Rectal smooth muscle tissue (tissue), 1 donor: Measurements from ENCODE around the gene NAXD.
A peak's percentile ranks its signal among the peaks of the same experiment; 100 is the strongest.
"Not testable (repeated sequence)": the region's sequence is repeated elsewhere in the genome, so short reads cannot be mapped to it uniquely, and the experiment has no call there.

Experiments used
- H3K27ac ChIP-seq: one replicate; pipeline ENCODE4 v1.7.0; 2013; ENCODE audit warnings: low read depth, low read length, inconsistent platforms
- H3K27me3 ChIP-seq: one replicate; pipeline ENCODE4 v1.7.0; 2013; ENCODE audit warnings: low read length; ENCODE audit not compliant: control insufficient read depth, insufficient read depth
- H3K36me3 ChIP-seq: one replicate; pipeline ENCODE4 v1.7.0; 2013; ENCODE audit warnings: low read length; ENCODE audit not compliant: control insufficient read depth, insufficient read depth
- H3K4me1 ChIP-seq: one replicate; pipeline ENCODE4 v1.7.0; 2013; ENCODE audit warnings: low read length; ENCODE audit not compliant: control insufficient read depth, insufficient read depth
- H3K4me3 ChIP-seq: one replicate; pipeline ENCODE4 v1.7.0; 2013; ENCODE audit warnings: low read length
- H3K9ac ChIP-seq: one replicate; pipeline ENCODE4 v1.7.0; 2013; ENCODE audit warnings: low read length

NAXD gene

DNA sequence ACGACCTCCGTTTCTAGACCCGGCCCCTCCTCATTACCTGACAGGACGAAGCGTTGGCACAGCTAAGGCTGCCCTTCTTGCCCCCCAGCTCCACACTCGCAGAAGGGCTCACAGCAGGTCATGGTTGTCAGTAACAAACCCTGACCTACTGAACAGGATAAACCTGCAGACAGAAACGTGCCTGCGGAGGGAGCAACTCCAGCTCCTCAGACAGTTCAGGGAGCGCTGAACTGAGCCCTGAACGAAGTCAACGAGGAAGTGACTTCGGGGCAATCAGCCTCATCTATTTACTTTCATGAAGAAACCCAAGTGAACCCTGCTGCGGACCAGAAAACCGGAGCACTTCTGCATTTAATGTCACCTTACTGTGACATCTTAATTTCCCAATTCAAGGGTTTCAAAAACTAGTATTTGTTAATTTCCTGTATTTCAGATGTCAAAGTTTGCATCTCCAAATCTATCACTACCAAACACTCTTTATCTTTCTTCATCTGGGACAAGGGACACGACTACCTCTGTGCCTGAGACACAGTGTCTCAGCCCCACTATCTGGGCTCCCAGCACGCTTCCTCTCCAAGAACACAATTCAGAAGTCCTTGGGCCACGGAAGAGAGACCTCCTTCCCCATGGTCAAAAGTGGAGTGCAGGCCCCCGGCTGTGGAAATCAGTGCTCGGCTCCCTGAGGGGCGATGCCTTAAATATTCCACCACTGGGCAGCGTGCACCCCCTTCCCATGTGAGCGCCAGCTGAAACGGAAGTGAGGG lies 50.3 kb downstream of the NAXD start:
- H3K27ac ChIP-seq: no peak overlapping the region
- H3K4me3 ChIP-seq: no peak overlapping the region
- peaks cover 11% of the 10 kb centered on the region for H3K36me3 ChIP-seq
- H3K27me3 ChIP-seq: no peaks in the 10 kb centered on the region
- H3K4me1 ChIP-seq: no peaks in the 10 kb centered on the region
- H3K9ac ChIP-seq: no peak overlapping the region

DNA sequence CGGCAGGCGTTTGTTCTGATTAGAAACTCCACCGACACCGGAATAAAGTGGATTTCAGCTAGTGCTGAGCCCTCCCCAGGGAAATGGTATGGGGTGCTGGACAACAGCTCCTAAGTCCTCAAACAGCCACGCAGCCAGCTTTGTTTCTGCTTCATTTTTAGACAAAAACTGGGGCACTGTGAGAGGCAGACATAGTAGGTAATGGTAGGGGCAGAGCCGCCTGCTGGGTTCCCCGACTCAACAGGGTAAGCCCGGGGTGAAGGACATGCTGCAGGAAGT lies 50.8 kb downstream of the NAXD start:
- Histone ChIP-seq H3K9ac (no peak overlapping the region), H3K4me1 (no peaks in the 10 kb centered on the region), H3K27me3 (no peaks in the 10 kb centered on the region), H3K4me3 (no peak overlapping the region), H3K36me3 (peaks cover 11% of the 10 kb centered on the region), H3K27ac (no peak overlapping the region)

DNA sequence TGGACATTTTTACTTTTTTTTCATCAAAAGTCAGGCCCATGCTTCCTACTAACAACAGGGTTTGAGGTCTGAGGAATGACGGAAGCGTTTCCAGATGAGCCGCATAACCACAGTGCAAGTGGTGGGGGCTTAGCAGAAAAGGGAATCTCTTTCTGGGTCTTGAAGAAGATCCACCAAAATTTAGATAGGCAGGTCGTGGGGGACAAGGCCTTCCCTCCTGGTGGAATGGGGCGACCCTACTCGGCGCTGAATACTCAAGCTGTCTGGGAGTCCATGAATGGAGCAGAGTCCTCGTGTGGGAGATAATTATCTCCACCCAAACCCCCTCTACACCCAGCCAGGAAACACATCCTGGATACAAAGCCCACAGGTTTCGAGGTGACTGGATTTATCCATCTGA lies 53.7 kb downstream of the NAXD start:
- Histone ChIP-seq H3K9ac (no peak overlapping the region), H3K27ac (no peak overlapping the region), H3K36me3 (peaks cover 8% of the 10 kb centered on the region), H3K27me3 (no peaks in the 10 kb centered on the region), H3K4me3 (no peak overlapping the region), H3K4me1 (no peaks in the 10 kb centered on the region)

DNA sequence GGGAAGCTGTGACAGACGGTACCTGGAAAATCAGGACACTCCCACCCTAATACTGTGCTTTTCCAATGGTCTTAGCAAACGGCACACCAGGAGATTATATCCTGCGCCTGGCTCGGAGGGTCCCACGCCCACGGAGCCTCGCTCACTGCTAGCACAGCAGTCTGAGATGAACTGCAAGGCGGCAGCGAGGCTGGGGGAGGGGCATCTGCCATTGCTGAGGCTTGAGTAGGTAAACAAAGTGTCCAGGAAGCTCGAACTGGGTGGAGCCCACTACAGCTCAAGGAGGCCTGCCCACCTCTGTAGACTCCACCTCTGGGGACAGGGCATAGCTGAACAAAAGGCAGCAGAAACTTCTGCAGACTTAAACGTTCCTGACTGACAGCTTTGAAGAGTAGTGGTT lies 54.5 kb downstream of the NAXD start:
- not testable (repeated sequence) for H3K4me3 ChIP-seq, H3K27me3 ChIP-seq, H3K27ac ChIP-seq, H3K36me3 ChIP-seq, H3K4me1 ChIP-seq, H3K9ac ChIP-seq

DNA sequence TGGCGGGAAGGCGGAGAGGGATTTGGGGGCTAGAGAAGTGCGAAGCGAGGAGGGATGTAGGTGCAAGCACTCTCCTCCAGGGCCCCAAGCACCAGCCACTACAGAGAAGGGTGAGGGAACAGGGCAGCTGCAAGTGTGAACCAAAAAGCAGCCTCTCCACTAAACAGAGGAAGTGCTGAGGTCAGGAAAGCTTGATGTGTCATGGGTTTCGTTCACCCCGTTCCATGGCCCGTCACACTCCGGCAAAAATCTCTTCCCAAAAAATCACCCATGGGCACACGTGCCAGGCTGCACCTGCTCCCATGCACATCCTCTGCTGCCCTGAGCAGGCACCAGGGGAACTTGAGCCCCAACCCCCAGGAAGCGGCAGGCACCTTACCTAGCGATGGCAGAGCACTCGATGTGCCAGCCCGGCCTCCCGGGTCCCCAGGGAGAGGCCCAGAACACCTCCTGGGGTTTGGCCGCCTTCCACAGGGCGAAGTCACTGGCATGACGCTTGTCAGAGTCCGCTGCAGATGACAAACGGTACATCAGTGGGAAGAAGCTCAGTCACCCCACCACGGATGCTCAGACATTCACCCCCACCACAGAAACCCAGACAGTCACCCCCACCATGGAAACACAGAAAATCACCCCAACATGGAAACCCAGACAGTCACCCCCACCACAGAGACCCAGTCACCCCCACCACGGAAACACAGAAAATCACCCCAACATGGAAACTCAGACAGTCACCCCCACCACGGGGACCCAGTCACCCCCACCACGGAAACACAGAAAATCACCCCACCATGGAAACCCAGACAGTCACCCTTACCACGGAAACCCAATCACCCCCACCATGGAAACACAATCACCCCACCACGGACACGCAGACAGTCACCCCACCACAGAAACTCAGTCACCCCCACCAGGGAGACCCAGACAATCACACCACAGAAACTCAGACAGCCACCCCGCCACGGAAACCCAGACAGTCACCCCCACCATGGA lies 61.5 kb downstream of the NAXD start:
- Histone ChIP-seq H3K27ac (no peak overlapping the region), H3K36me3 (peaks cover 29% of the 10 kb centered on the region), H3K27me3 (no peaks in the 10 kb centered on the region), H3K4me1 (no peaks in the 10 kb centered on the region), H3K9ac (no peak overlapping the region), H3K4me3 (no peak overlapping the region)

DNA sequence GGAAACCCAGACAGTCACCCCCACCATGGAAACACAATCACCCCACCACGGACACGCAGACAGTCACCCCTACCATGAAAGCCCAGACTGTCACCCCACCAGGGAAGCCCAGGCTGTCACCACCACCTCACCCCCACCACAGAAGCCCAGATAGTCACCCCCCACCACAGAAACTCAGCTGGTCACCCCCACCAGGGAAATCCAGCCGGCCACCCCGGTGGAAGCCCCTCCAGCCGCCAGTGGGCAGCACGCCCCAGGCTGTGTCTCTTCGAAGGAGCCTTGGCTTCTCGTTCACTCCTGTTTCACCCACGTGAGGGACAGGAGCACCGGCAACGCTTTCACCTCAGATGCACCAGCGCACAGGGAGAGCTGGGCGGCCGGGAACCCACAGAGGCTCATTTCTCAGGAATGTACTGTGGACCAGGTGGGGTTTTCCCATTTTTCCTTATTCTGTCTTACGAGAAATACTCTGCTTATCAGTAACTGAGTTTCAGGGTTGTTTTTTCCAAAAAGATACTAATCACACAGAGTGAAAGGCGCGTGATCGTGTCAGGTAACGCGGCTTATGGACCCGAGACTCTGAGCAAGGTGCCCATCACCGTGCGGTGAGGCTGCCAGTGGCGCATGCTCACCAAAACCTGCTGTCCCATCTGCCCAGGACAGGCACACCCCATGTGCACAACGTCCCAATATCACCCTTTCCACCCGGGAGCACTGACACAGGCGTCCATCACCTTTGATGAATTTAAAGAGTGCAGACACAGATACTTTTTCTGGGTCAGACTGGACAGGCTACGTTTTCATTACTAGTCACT lies 62.6 kb downstream of the NAXD start:
- H3K36me3 ChIP-seq: peaks cover 32% of the 10 kb centered on the region
- no peak overlapping the region for H3K9ac ChIP-seq
- H3K27ac ChIP-seq: no peak overlapping the region
- no peak overlapping the region for H3K4me3 ChIP-seq
- H3K27me3 ChIP-seq: no peaks in the 10 kb centered on the region
- no peaks in the 10 kb centered on the region for H3K4me1 ChIP-seq

DNA sequence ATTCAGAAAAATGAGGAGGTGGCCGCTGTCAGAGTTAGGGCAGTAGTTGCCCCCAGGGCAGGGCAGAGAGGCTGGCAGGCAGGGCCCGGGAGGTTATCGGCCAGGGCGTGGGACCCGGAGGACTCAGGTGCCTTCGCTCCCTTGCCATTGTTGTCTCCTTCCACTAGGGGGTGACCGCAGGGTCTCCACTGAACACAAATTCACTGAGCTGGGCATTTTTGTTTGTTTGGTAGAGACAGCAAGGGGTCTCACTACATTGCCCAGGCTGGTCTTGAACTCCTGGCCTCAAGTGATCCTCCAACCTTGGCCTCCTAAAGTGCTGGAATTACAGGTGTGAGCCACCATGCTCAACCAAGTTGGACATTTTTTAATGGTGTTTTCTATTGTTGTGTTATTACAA lies 65.5 kb downstream of the NAXD start:
- no peak overlapping the region for H3K9ac ChIP-seq
- H3K4me1 ChIP-seq: peaks cover 12% of the 10 kb centered on the region
- H3K27ac ChIP-seq: no peak overlapping the region
- no peak overlapping the region for H3K4me3 ChIP-seq
- H3K27me3 ChIP-seq: no peaks in the 10 kb centered on the region
- H3K36me3 ChIP-seq: peaks cover 35% of the 10 kb centered on the region

DNA sequence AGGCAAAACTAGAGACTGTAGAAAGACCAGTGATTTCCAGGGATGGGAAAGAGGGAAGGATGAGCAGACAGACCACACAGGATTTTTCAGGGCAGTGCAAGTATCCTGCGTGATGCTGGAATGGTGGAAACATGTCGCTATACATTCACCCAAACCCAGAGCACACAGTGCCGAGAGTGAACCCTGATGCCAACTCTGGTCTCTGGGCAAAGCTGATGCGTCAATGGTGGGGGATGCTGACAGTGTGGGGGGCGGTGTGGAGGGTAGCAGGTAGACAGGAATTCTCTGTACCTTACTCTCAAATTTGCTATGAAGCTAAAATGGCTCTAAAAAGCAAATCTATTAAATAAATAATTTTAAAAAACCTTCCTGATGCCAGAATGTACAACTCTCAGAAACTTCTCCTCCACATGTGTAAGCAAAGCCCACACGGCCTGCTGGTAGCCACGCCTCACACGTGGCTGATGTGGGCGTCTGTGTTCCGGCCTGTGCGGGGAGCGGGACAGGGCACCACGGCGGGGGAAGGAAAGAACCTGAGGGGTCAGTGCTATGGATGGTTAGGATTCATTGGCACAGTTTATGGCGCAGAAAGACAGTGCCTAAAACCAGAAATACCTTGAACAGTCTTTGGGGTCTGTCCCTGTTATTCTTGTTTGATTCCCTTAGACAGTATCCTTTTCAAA lies 66.7 kb downstream of the NAXD start:
- peaks cover 12% of the 10 kb centered on the region for H3K4me1 ChIP-seq
- H3K36me3 ChIP-seq: peaks cover 29% of the 10 kb centered on the region
- no peak overlapping the region for H3K4me3 ChIP-seq
- H3K9ac ChIP-seq: no peak overlapping the region
- no peaks in the 10 kb centered on the region for H3K27me3 ChIP-seq
- no peak overlapping the region for H3K27ac ChIP-seq

DNA sequence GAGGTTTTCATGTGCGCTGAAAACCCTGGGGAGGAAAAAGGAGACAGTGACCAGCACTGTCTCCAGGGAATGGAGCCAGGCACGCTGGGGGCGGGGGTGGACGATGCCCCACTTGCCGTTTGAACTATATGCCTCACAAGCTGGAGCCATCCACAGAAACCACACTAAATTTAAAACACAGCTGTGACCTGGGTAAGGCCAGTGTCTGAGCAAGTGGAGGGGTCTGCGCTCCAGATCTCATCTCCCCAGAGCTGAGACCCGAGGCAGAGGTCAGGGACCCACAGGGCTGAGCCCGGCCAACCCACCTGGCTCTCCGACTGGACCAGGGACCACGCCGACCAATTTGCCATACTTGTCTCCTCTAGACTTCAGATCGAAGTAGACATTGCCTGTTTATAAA lies 67.4 kb downstream of the NAXD start:
- Histone ChIP-seq H3K27me3 (no peaks in the 10 kb centered on the region), H3K36me3 (peaks cover 32% of the 10 kb centered on the region), H3K9ac (no peak overlapping the region), H3K27ac (no peak overlapping the region), H3K4me1 (peaks cover 12% of the 10 kb centered on the region), H3K4me3 (no peak overlapping the region)

DNA sequence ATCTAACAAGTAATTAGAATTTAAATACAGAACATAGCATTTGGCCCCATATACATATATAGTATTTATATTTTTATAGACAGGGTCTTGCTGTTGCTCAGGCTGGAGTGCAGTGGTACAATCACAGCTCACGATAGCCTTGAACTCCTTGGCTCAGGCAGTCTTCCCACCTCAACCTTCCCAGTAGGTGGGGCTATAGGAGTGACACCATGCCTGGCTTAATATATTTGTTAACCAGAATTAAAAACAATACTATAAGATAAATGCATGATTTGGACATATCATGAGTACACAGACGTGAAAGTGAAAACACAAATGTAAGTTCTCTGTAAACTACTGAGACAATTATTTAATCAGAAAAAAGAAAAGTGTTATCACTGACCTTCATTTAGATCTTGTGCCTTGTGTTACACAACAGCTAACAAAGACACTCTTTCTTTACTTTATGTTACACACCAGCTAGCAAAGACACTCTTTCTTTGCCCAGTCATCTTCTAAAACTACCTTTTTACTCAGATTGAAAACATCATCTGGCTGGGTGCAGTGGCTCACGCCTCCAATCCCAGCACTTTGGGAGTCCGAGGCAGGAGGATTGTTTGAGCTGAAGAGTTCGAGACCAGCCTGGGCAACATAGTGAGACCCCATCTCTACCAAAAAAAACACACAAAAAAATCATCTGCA lies 68.0 kb downstream of the NAXD start:
- H3K36me3 ChIP-seq: peaks cover 33% of the 10 kb centered on the region
- H3K4me1 ChIP-seq: peaks cover 12% of the 10 kb centered on the region
- no peak overlapping the region for H3K9ac ChIP-seq
- H3K4me3 ChIP-seq: no peak overlapping the region
- no peaks in the 10 kb centered on the region for H3K27me3 ChIP-seq
- peak overlapping the region; percentile 95 for H3K27ac ChIP-seq

DNA sequence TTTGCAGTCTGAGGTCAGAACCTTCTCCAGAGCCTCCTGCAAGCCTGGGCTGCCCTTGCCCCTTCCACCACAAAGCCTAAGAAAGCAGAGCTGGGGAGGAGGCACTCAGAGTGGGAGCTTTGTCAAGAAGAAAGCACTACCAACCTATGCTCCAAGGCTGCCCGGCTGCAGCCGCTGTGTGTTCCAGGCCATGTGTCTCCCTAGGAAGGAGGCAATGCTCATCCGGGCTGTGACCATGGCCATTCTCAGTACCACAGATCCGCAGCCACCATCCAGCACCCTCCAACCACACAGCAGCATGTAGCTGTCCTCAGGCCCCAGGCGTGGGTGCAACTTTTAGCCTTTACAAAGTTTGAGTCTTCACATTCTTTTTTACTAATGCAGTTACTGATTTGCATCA lies 68.6 kb downstream of the NAXD start:
- Histone ChIP-seq H3K36me3 (peaks cover 27% of the 10 kb centered on the region), H3K4me1 (peaks cover 12% of the 10 kb centered on the region), H3K9ac (peak overlapping the region; percentile 5), H3K27me3 (no peaks in the 10 kb centered on the region), H3K4me3 (no peak overlapping the region), H3K27ac (peak overlapping the region; percentile 95)
